Stimulated activated CD8-positive, alpha-beta memory T cell treated with anti-CD3 and anti-CD28 coated beads, Interleukin-12 subunit alpha, Interleukin-12 subunit beta, amount 100 ng/mL, for 24 hours (primary cell): Measurements from ENCODE around the gene EGFR.

Experiments
- DNase-seq: peaks from one replicate; pipeline ENCODE4 v3.0.0-alpha.2; 2020; ENCODE audit errors: extremely low read depth

The EGFR gene

GRCh38 chr7:55018361-55019190 lies at the start of gene EGFR:
EGFR (plus strand) TSS chr7:55019017; CDS start chr7:55019278, 261 bp downstream.
- no peak for DNase-seq

GRCh38 chr7:54969208-54969967 lies 49.4 kb upstream of the EGFR start:
- no peak for DNase-seq

GRCh38 chr7:54972733-54973294 lies 46.0 kb upstream of the EGFR start:
- DNase-seq = no peak

GRCh38 chr7:54978364-54979116 lies 40.3 kb upstream of the EGFR start:
- DNase-seq = no peak

- no peak for DNase-seq
Observed at GRCh38 chr7:54980521-54980920, 38.3 kb upstream of the EGFR start.

GRCh38 chr7:54981913-54982312 lies 36.9 kb upstream of the EGFR start:
- no peak for DNase-seq

GRCh38 chr7:54985426-54986330 lies 33.1 kb upstream of the EGFR start:
- no peak for DNase-seq

GRCh38 chr7:54986716-54987115 lies 32.1 kb upstream of the EGFR start:
- DNase-seq = no peak

GRCh38 chr7:54987772-54988171 lies 31.0 kb upstream of the EGFR start:
- DNase-seq = no peak

- no peak for DNase-seq
Observed at GRCh38 chr7:54988516-54988915, 30.3 kb upstream of the EGFR start.

- no peak for DNase-seq
Observed at GRCh38 chr7:54989453-54990225, 29.2 kb upstream of the EGFR start.

- DNase-seq = no peak
Observed at GRCh38 chr7:54991341-54991740, 27.5 kb upstream of the EGFR start.

- no peak for DNase-seq
Observed at GRCh38 chr7:54992871-54993475, 25.8 kb upstream of the EGFR start.

GRCh38 chr7:54995166-54995565 lies 23.7 kb upstream of the EGFR start:
- DNase-seq = no peak

GRCh38 chr7:54995610-54996363 lies 23.0 kb upstream of the EGFR start:
- no peak for DNase-seq

GRCh38 chr7:54996391-54996790 lies 22.4 kb upstream of the EGFR start:
- no peak for DNase-seq

GRCh38 chr7:55004579-55004978 lies 14.2 kb upstream of the EGFR start:
- no peak for DNase-seq

GRCh38 chr7:55005241-55005851 lies 13.5 kb upstream of the EGFR start:
- DNase-seq = no peak

- no peak for DNase-seq
Observed at GRCh38 chr7:55006499-55006898, 12.3 kb upstream of the EGFR start.
